ENCODE measurements around the gene ADARB2. TPM values are rescaled to one million over a fixed set of nuclear protein-coding genes. Genes with fewer than 3 reads are reported as not detected.

The ADARB2 gene
- total RNA-seq, 2 donors from 2014 or later, result not detected

GRCh38 chr10:1308962-1309616 lies 428.2 kb downstream of the ADARB2 start:
- intact Hi-C loops (cut with DNase I), result no loop called here
- DNase-seq (ENCODE audit: low spot score), result no peak

- intact Hi-C loops (cut with DNase I), result no loop called here
- no peak for DNase-seq (ENCODE audit: low spot score)
Measured at GRCh38 chr10:1308173-1308961, 429.0 kb downstream of the ADARB2 start.

DNA sequence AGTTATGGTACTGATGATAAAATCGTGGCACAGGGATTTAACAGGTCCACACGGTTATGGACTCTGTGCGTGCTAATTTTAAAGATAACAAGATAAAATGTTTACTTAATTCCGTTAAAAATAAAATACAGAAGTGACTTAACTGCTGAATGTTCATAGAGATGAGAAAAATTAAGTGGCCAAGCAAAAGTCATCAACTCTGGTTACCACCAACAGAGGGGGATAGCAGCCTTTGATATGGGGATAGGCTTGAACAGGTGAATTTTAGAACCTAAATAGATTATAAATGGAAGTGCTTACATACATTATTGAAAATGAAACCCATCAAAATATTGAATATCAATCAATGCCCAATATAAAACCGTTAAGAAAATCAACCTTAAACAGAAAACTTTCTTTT lies 436.2 kb downstream of the ADARB2 start:
- DNase-seq (ENCODE audit: low spot score), result no peak
- intact Hi-C loops (cut with DNase I), result no loop called here

DNA sequence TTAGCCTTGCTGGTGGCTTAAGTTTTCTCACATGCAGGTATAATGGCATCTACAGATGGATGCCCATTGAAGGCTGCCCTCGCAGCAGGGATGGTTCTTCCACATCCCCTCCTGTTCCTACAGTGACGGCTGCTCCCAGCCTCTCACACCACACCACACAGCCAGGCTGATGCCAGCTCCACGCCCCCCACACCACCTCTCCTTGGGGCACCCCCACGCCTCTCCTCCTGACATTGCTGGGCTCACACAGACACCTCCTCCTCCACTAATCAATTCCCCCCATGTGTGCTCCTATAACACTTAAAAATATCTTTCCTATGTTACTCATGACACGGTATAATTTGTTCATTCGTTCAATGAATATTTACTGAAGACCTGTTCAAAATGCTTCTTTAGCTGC lies 437.1 kb downstream of the ADARB2 start:
- DNase-seq (ENCODE audit: low spot score), result no peak
- intact Hi-C loops (cut with DNase I), result no loop called here

- intact Hi-C loops (cut with DNase I), result no loop called here
- DNase-seq (ENCODE audit: low spot score), result no peak
Measured at GRCh38 chr10:1299041-1299726, 438.1 kb downstream of the ADARB2 start.

- DNase-seq (ENCODE audit: low spot score), result no peak
- intact Hi-C loops (cut with DNase I), result no loop called here
Measured at GRCh38 chr10:1297566-1298301, 439.6 kb downstream of the ADARB2 start.

DNA sequence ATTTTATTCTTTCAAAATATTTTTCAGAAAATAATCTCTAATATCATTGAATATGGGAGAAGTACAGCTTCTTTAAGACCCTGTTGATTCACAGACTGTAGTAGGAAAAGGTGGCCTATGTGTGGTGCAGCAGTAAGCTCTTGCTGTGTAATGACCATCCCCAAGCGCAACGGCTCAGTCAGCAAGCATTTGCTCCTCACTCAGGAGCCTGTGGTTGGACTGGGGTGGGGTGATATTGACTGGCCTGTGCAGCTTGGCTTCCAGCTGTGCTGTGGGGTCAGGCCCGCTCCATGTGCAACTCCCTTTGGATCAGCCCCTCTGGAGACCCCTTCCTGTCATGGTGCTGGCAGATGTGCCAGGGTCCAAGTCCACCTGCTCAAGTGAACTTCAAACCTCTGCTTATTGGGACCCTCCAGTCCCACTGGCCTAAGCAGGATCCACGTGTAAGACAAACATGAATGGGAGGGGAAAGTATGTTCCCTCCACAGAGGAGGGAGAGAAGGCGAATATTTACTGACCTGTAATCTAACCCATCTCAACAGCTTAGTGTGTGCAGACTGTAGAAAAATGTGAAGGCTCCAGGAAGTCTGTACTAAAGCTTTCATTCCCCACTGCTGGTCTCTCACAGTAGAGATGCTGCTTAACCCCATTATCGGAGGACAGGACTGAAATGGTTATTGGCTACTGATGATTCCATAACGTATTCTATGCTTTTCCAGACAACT lies 441.4 kb downstream of the ADARB2 start:
- DNase-seq (ENCODE audit: low spot score), result no peak
- intact Hi-C loops (cut with DNase I), result no loop called here

DNA sequence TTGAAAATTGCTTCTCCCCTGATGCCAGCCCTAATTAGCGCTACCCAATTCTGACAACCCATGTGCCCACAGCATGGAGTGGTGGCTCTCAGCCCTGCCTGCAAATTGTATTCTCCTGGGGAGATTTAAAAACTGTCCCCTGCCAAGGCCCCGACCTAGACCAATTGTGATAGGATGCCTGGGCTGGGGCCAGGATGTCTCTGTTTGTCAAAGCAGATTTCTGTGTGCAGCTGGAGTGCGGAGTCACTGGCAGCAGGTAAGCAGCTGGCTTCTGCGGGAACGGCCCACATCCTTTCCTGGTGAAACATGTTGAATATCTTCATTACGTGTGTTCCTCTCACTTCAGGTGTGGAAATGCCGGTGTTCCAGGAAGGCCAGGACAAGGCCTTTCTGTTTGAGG lies 442.6 kb downstream of the ADARB2 start:
- DNase-seq (ENCODE audit: low spot score), result peak; percentile 58
- intact Hi-C loops (cut with DNase I), result no loop called here

- DNase-seq (ENCODE audit: low spot score), result no peak
Measured at GRCh38 chr10:1293636-1294435, 443.5 kb downstream of the ADARB2 start.

DNA sequence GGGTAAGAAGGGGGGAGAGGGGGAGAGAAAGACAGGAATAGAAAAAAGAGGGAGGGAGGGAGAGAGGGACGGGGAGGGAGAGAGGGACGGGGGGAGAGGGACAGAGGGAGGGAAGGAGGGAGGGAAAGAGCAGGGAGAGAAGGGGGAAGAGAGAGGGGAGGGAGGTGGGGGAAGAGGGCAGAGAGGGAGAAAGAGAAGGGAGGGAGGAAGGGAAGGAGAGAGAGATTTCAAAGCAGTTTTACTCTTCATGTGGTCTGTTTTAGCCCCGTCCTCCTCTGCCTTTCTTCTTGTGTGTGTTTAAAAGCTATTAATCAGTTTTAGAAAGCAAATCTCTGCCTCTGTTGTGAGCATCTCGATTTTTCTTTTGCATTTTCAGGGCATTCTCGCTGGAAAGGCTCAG lies 444.2 kb downstream of the ADARB2 start:
- DNase-seq (ENCODE audit: low spot score), result no peak
- intact Hi-C loops (cut with DNase I), result no loop called here

More at GRCh38 chr10:1293636-1294435, 443.5 kb downstream of the ADARB2 start:
- intact Hi-C loops (cut with DNase I), result no loop called here

GRCh38 chr10:1292611-1293031 lies 444.7 kb downstream of the ADARB2 start:
- intact Hi-C loops (cut with DNase I), result no loop called here
- peak; percentile 70 for DNase-seq (ENCODE audit: low spot score)

- intact Hi-C loops (cut with DNase I), result no loop called here
Measured at GRCh38 chr10:1291178-1292090, 445.9 kb downstream of the ADARB2 start.

DNA sequence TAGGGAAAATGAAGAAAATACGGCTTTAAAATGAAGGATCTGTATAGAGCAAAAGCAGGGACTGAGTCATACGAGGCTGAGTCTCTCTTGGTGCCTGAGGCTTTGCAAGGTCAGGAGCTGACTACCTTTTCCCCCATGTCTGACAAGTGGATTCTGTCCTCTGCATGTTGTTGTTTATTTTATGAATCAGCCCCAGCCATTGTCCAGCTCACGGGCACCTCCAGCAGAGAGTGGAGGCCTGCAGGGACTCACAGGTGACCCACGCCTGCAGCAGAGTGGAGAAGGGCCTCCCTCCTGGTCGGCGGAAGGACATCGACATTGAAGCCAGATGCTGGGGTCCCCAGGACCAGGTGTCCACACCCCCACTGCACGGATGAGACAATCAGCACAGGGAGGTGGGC lies 447.3 kb downstream of the ADARB2 start:
- peak; percentile 64 for DNase-seq (ENCODE audit: low spot score)
- intact Hi-C loops (cut with DNase I), result no loop called here

More at GRCh38 chr10:1291178-1292090, 445.9 kb downstream of the ADARB2 start:
- peak; percentile 57 for DNase-seq (ENCODE audit: low spot score)

DNA sequence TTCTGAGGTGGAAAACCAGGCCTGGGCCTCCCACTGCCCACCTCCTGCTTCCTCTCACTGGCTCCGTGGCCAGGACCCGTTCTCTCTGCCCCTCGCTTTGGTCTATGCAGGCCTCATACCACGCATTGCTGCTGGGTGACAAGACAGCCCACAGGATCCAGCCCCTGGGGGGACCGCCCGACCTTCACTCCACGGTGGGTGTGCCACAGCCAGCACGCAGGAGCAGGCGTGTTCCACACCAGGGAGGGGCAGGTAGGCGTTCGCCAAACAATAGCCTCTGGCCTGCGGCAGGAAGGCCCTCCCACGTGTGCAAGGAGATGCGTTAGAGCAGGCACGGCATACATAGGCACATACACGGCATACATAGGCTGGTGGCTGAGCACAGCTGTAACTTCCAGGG lies 447.7 kb downstream of the ADARB2 start:
- intact Hi-C loops (cut with DNase I), result no loop called here
- peak; percentile 53 for DNase-seq (ENCODE audit: low spot score)

- intact Hi-C loops (cut with DNase I), result no loop called here
- no peak for DNase-seq (ENCODE audit: low spot score)
Measured at GRCh38 chr10:1287971-1288401, 449.3 kb downstream of the ADARB2 start.

DNA sequence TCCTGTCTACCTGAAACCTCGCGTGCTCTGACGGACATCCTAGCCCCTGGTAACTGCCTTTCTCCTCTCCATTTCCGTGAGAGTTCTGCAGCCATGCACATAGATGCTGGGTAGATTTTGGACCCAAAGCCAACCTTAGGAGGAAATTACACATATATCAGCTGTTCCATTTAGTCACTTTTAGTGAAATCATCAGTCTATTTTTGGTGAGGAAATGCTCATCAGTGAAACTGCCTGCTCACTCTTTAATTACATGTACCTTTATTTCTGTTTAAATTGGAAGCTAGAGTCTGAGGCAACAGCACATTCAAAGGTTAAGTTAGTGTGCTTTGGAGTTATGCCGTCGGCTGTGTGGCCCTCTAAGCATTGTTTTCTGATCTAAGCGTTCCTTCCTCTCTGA lies 449.8 kb downstream of the ADARB2 start:
- DNase-seq (ENCODE audit: low spot score), result no peak
- intact Hi-C loops (cut with DNase I), result no loop called here

GRCh38 chr10:1284076-1284475 lies 453.2 kb downstream of the ADARB2 start:
- intact Hi-C loops (cut with DNase I), result no loop called here

More at GRCh38 chr10:1284076-1284475, 453.2 kb downstream of the ADARB2 start:
- no peak for DNase-seq (ENCODE audit: low spot score)

All from posterior vena cava (tissue), 2 donors.